Activated naive CD4-positive, alpha-beta T cell treated with anti-CD3 and anti-CD28 coated beads for 36 hours (primary cell): ENCODE results near the gene POU2AF3. TPM values are rescaled to one million over a fixed set of nuclear protein-coding genes. Genes with fewer than 3 reads are reported as not detected.

Experiments
- CTCF ChIA-PET: fragments of 350-600 bp; sonication (Branson Sonifier 250); formaldehyde crosslinking; loops from one replicate; lab custom pipeline; 2021; ENCODE audit warnings: antibody characterized with exemption; lab: Charles Lee
- DNase-seq: peaks from one replicate; pipeline ENCODE4 v3.0.0-alpha.2; 2020
- H3K27ac Mint-ChIP-seq: one replicate; pipeline ENCODE4 v1.8.0; 2021; ENCODE audit warnings: mild to moderate bottlenecking, mixed read lengths
- H3K27me3 Mint-ChIP-seq: one replicate; pipeline ENCODE4 v1.8.0; 2021; ENCODE audit warnings: low read depth, mixed read lengths
- H3K36me3 Mint-ChIP-seq: one replicate; pipeline ENCODE4 v1.8.0; 2021; ENCODE audit warnings: low read depth, mixed read lengths
- H3K4me1 Mint-ChIP-seq: one replicate; pipeline ENCODE4 v1.8.0; 2021; ENCODE audit warnings: low read depth, mixed read lengths
- H3K4me3 Mint-ChIP-seq: one replicate; pipeline ENCODE4 v1.8.0; 2021; ENCODE audit warnings: mild to moderate bottlenecking, moderate library complexity, mixed read lengths
- H3K9me3 Mint-ChIP-seq: one replicate; pipeline ENCODE4 v1.8.0; 2021; ENCODE audit warnings: mixed read lengths
- intact Hi-C: fragments of 100-400 bp; cut with micrococcal nuclease; formaldehyde crosslinking; loops from one replicate; pipeline ENCODE4 v1.15.1; 2023
- total RNA-seq, 2 experiments: library from RNA; stranded (reverse); gene quantifications; one replicate each; pipeline ENCODE4 v1.2.3, GENCODE V29; 2021

The POU2AF3 gene
- total RNA-seq, 2 experiments from 2014 or later: not detected

- Mint-ChIP-seq H3K27me3 (no peaks in the 10 kb centered on the region), H3K4me3 (no peak overlapping the region), H3K36me3 (no peaks in the 10 kb centered on the region), H3K27ac (no peak overlapping the region), H3K4me1 (no peaks in the 10 kb centered on the region), H3K9me3 (no peaks in the 10 kb centered on the region)
- CTCF ChIA-PET: interaction anchor here (1.3 to 1.6 kb wide), 2 partner anchors 12 to 78 kb away, joined by 4 read pairs; no protein-coding TSS in a partner anchor
- no peak for DNase-seq
- intact Hi-C loops: no loop called here
Observed at GRCh38 chr11:111351374-111352055, 53.2 kb downstream of the POU2AF3 start.

DNA sequence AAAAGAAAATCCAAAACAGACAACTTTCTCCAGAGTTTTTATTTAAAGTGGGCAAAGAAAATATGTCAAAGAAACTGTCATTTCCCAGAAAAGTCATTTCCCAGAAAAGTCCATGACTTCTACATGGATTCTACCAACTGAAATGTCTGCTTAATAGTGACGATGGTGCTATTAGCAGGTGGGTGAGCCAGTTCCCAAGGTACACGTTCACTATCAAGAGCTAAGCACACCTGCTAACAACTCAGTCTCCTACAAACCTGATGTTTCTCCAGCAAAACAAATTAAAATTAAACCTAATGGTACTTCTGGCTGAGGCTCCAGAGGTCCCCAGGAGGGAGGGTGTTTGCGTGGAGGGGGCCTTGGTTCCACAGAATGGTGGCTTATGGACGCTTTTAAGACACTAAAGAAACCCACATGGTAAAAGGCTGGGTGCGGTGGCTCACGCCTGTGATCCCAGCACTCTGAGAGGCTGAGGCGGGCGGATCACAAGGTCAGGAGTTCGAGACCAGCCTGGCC lies 53.9 kb downstream of the POU2AF3 start:
- CTCF ChIA-PET: no interaction called here
- Mint-ChIP-seq H3K4me1 (no peaks in the 10 kb centered on the region), H3K27me3 (no peaks in the 10 kb centered on the region), H3K4me3 (no peak overlapping the region), H3K36me3 (no peaks in the 10 kb centered on the region), H3K9me3 (no peaks in the 10 kb centered on the region), H3K27ac (no peak overlapping the region)
- DNase-seq: no peak
- intact Hi-C loops: no loop called here

DNA sequence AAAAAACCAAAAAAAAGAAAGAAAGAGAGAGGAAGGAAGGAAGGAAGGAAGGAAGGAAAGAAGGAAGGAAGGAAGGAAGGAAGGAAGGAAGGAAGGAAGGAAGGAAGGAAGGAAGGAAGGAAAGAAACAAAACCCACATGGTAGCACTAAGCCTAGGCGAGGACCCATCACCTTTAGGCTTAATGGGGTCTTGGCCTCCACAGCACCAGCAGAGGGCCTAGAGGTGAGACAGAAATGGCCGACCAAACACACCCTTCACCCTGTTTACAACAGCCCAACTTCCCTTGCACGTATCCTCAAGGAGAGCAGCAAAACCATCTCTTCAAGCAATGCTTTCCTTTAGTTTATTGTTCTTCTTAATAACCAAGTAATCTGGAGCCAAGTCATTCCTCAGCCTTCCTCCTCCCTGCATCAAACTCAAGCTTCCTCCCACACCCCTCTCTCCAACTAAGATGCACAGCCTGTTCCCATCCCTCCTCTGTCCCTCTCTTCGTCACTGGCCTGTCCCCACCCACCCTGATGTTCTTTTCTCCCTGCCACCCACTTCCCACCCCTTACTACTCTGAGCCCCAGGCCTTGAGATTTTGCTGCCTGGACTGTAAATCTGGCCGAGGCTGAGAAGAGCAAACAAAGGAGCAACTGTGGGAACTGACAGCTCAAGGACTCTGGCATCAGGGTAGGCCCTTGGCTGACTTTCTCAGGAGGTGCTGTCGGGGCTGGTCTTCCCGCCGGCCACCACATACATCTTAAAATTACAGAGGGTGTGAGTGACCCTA lies 54.8 kb downstream of the POU2AF3 start:
- no peak overlapping the region for H3K27ac Mint-ChIP-seq
- H3K27me3 Mint-ChIP-seq: no peaks in the 10 kb centered on the region
- no peaks in the 10 kb centered on the region for H3K9me3 Mint-ChIP-seq
- no peak for DNase-seq
- intact Hi-C loops: no loop called here
- H3K36me3 Mint-ChIP-seq: no peaks in the 10 kb centered on the region
- no peak overlapping the region for H3K4me3 Mint-ChIP-seq
- CTCF ChIA-PET: interaction anchor here (1.6 kb wide), 1 partner anchor 75 kb away, joined by 3 read pairs; no protein-coding TSS in a partner anchor
- no peaks in the 10 kb centered on the region for H3K4me1 Mint-ChIP-seq

GRCh38 chr11:111353776-111354600 lies 55.6 kb downstream of the POU2AF3 start:
- no peak overlapping the region for H3K27ac Mint-ChIP-seq
- no peak overlapping the region for H3K4me3 Mint-ChIP-seq
- intact Hi-C loops: no loop called here
- CTCF ChIA-PET: interaction anchor here (1.6 kb wide), 1 partner anchor 75 kb away, joined by 3 read pairs; no protein-coding TSS in a partner anchor
- H3K9me3 Mint-ChIP-seq: no peaks in the 10 kb centered on the region
- no peaks in the 10 kb centered on the region for H3K27me3 Mint-ChIP-seq
- no peaks in the 10 kb centered on the region for H3K36me3 Mint-ChIP-seq
- no peaks in the 10 kb centered on the region for H3K4me1 Mint-ChIP-seq
- DNase-seq: no peak

DNA sequence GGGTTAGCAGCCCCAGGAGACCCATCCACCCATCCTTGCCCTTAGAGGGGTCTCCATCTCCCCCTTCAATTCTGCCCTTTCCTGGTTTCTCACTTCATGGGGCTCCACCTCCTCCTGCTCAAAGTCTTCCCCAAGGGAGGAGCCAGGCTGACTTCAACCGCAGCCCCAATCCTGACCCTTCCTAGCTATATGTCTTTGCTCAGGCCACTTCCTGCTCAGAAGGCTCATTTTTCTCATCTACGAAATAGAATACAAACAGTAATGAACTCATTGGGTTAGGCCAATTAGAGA lies 56.2 kb downstream of the POU2AF3 start:
- H3K27me3 Mint-ChIP-seq: no peaks in the 10 kb centered on the region
- no peaks in the 10 kb centered on the region for H3K4me1 Mint-ChIP-seq
- no peak overlapping the region for H3K4me3 Mint-ChIP-seq
- DNase-seq: no peak
- no peak overlapping the region for H3K27ac Mint-ChIP-seq
- no peaks in the 10 kb centered on the region for H3K9me3 Mint-ChIP-seq
- intact Hi-C loops: no loop called here
- H3K36me3 Mint-ChIP-seq: no peaks in the 10 kb centered on the region
- CTCF ChIA-PET: interaction anchor here (1.6 kb wide), 1 partner anchor 74 kb away, joined by 3 read pairs; no protein-coding TSS in a partner anchor

GRCh38 chr11:111355101-111355500 lies 56.8 kb downstream of the POU2AF3 start:
- intact Hi-C loops: loop anchor here (5.0 kb wide), 1 partner anchor 73 kb away; no protein-coding TSS in a partner anchor
- CTCF ChIA-PET: interaction anchor here (1.2 to 1.6 kb wide), 2 partner anchors 68 to 74 kb away, joined by 3 read pairs; no protein-coding TSS in a partner anchor

DNA sequence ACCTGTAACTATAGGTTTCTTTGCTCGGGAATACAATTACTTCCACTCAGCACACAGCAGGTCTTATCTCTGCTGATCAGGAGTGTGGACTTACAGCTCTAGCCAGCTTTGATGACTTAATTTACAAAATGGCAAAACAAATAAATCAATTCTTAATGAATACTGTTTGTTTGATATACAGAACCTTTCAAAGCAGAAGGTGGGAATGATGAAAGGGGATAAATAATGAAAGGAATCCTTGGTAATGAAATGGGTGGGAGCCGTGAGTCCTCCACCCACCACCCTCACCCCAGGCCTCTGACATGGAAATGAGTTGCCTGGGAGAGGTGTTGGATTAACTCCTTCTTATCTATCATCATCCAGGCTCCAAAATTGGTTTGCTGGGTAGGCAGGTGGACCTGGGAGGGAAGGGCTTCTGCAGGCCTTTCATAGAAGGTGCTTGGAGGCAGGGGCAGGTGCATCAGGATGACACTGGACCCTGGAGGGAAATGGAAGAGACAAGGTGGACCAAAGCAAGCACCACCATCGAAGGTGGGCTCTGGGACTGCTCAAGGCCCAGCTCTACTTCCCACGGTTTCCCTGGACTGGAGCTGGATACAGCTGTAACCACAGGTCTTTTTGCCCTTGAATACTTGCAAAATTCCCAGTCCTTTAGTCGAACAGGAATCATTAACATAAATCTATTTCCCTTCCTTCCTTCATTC lies 57.8 kb downstream of the POU2AF3 start:
- Mint-ChIP-seq H3K4me3 (no peak overlapping the region), H3K4me1 (no peaks in the 10 kb centered on the region), H3K36me3 (no peaks in the 10 kb centered on the region), H3K27ac (no peak overlapping the region), H3K27me3 (no peaks in the 10 kb centered on the region), H3K9me3 (no peaks in the 10 kb centered on the region)
- no peak for DNase-seq
- intact Hi-C loops: loop anchor here (5.0 kb wide), 1 partner anchor 74 kb away; no protein-coding TSS in a partner anchor
- CTCF ChIA-PET: interaction anchor here (0.7 to 1.2 kb wide), 3 partner anchors 13 to 67 kb away, joined by 3 read pairs; no protein-coding TSS in a partner anchor

More at GRCh38 chr11:111355101-111355500, 56.8 kb downstream of the POU2AF3 start:
- Mint-ChIP-seq H3K4me3 (no peak overlapping the region), H3K27ac (no peak overlapping the region), H3K9me3 (no peaks in the 10 kb centered on the region), H3K4me1 (no peaks in the 10 kb centered on the region), H3K36me3 (no peaks in the 10 kb centered on the region), H3K27me3 (no peaks in the 10 kb centered on the region)
- no peak for DNase-seq

GRCh38 chr11:111356660-111357048 lies 58.3 kb downstream of the POU2AF3 start:
- Mint-ChIP-seq H3K27ac (no peak overlapping the region), H3K4me1 (no peaks in the 10 kb centered on the region), H3K9me3 (no peaks in the 10 kb centered on the region), H3K4me3 (no peak overlapping the region), H3K27me3 (no peaks in the 10 kb centered on the region), H3K36me3 (no peaks in the 10 kb centered on the region)
- no peak for DNase-seq
- intact Hi-C loops: loop anchor here (5.0 kb wide), 1 partner anchor 74 kb away; no protein-coding TSS in a partner anchor
- CTCF ChIA-PET: interaction anchor here (0.6 to 1.1 kb wide), 4 partner anchors 13 to 97 kb away, joined by 3 read pairs; no protein-coding TSS in a partner anchor

- CTCF ChIA-PET: interaction anchor here (0.6 to 1.1 kb wide), 4 partner anchors 14 to 96 kb away, joined by 3 read pairs; no protein-coding TSS in a partner anchor
- Mint-ChIP-seq H3K36me3 (no peaks in the 10 kb centered on the region), H3K27me3 (no peaks in the 10 kb centered on the region), H3K27ac (no peak overlapping the region), H3K4me1 (no peaks in the 10 kb centered on the region), H3K9me3 (no peaks in the 10 kb centered on the region), H3K4me3 (no peak overlapping the region)
- intact Hi-C loops: loop anchor here (5.0 kb wide), 1 partner anchor 75 kb away; no protein-coding TSS in a partner anchor
- DNase-seq: no peak
Observed at GRCh38 chr11:111357150-111358037, 59.0 kb downstream of the POU2AF3 start.
